K562 (cell line): ENCODE data around the gene EFEMP2. TPM values are rescaled to one million over a fixed set of nuclear protein-coding genes. Genes with fewer than 3 reads are reported as not detected.

Experiments
- ATAC-seq: fragments of 200-7000 bp; cut with Tn5 transposase; 3 replicates; pipeline ENCODE4 v1.9.1; 2020; ENCODE audit warnings: moderate library complexity
- BruUV-seq: library from RNA; stranded (reverse); fragments of 400-500 nt; replicated peaks from 2 replicates; lab custom pipeline; 2021; lab: Mats Ljungman, UMichigan
- CTCF ChIA-PET: fragments of 300-600 bp; formaldehyde crosslinking; extraction: SDS; loops from one replicate; lab custom pipeline; 2021; ENCODE audit warnings: low intra/inter-chr PET ratio; lab: Yijun Ruan, JAX
- POLR2A ChIA-PET: fragments of 300-600, 350-650 bp; sonication (Branson Sonifier 250); formaldehyde crosslinking; extraction: SDS; loops from one replicate; lab custom pipeline; 2021; ENCODE audit warnings: antibody characterized with exemption, inconsistent platforms; lab: Yijun Ruan, JAX
- DNase-seq, 4 experiments: peaks; one replicate each; pipeline versions ENCODE4 v3.0.0 to v3.0.0-alpha.2; 2011 to 2018; ENCODE audit warnings: low spot score in 3 of 4, mixed read lengths in 3 of 4; ENCODE audit errors: extremely low read depth in 1 of 4
- FAIRE-seq: peaks from 2 replicates; lab custom pipeline; 2011; peaks lifted over from hg19 to GRCh38; lab: Jason Lieb, UNC
- H2AFZ ChIP-seq: 2 replicates; pipeline ENCODE4 v1.6.0; 2011; ENCODE audit warnings: low read depth, low read length, control low read depth, inconsistent platforms
- H3K27ac ChIP-seq: fragments of 200-600 bp; 3 replicates; pipeline ENCODE4 v1.8.0; 2011; ENCODE audit warnings: low read depth, mild to moderate bottlenecking, control low read depth, inconsistent platforms, low read length, moderate library complexity, mixed read lengths; ENCODE audit errors: extremely low read depth
- H3K27me3 ChIP-seq, 2 experiments: fragments of 300-600 bp in 1 of 2; 2 replicates in 1 of 2; 3 replicates in 1 of 2; pipeline versions ENCODE4 v1.6.0 to v1.8.0; 2011; ENCODE audit warnings: inconsistent platforms in 2 of 2, low read length in 2 of 2, mild to moderate bottlenecking in 1 of 2, mixed read lengths in 1 of 2, moderate library complexity in 1 of 2; ENCODE audit not compliant: control insufficient read depth in 2 of 2, insufficient read depth in 2 of 2
- H3K36me3 ChIP-seq: fragments of 300-600 bp; 3 replicates; pipeline ENCODE4 v1.8.0; 2011; ENCODE audit warnings: mild to moderate bottlenecking, low read length, inconsistent platforms; ENCODE audit not compliant: control insufficient read depth, insufficient read depth
- H3K4me1 ChIP-seq, 2 experiments: fragments of 200-600 bp in 1 of 2; replicated peaks in 1 of 2; 2 replicates in 1 of 2; 3 replicates in 1 of 2; pipeline versions ENCODE4 v1.5.1 to v1.8.0; 2011; ENCODE audit warnings: inconsistent platforms in 2 of 2, low read length in 2 of 2, mild to moderate bottlenecking in 1 of 2, mixed read lengths in 1 of 2, moderate library complexity in 1 of 2; ENCODE audit not compliant: control insufficient read depth in 2 of 2, insufficient read depth in 2 of 2
- H3K4me2 ChIP-seq: 2 replicates; pipeline ENCODE4 v1.6.1; 2011; ENCODE audit warnings: low read length, control low read depth, inconsistent platforms, mixed read lengths; ENCODE audit not compliant: insufficient read depth
- H3K4me3 ChIP-seq: fragments of 200-600 bp; sonication (generic), shearing (Covaris generic); 2 replicates; pipeline ENCODE4 v1.5.1; 2016; ENCODE audit warnings: control low read depth, inconsistent platforms
- H3K79me2 ChIP-seq: fragments of 200-600 bp; 3 replicates; pipeline ENCODE4 v1.8.0; 2011; ENCODE audit warnings: low read length, inconsistent platforms; ENCODE audit not compliant: control insufficient read depth, insufficient read depth
- H3K9ac ChIP-seq, 2 experiments: 2 replicates each; pipeline versions ENCODE4 v1.6.0 to v1.6.1; 2011; ENCODE audit warnings: low read depth in 2 of 2, low read length in 2 of 2, control low read depth in 1 of 2, inconsistent platforms in 1 of 2, mild to moderate bottlenecking in 1 of 2, mixed read lengths in 1 of 2; ENCODE audit not compliant: insufficient read depth in 1 of 2
- H3K9me1 ChIP-seq: one replicate; pipeline ENCODE4 v1.6.0; 2011; ENCODE audit warnings: inconsistent platforms, mild to moderate bottlenecking, low read length, moderate library complexity; ENCODE audit not compliant: control insufficient read depth, insufficient read depth
- H3K9me3 ChIP-seq: replicated peaks from 2 replicates; pipeline ENCODE4 v1.5.1; 2011; ENCODE audit warnings: low read depth, low read length, inconsistent platforms; ENCODE audit not compliant: control insufficient read depth, insufficient read depth
- H4K20me1 ChIP-seq: replicated peaks from 2 replicates; pipeline ENCODE4 v1.6.1; 2011; ENCODE audit warnings: low read length, inconsistent platforms, mixed read lengths; ENCODE audit not compliant: control insufficient read depth, insufficient read depth
- CBFB ChIP-seq: sonication (generic); formaldehyde crosslinking; IDR thresholded peaks from 2 replicates; pipeline ENCODE4 v1.4.0; 2020; ENCODE audit warnings: mild to moderate bottlenecking, missing genetic modification reagents
- DMBX1 ChIP-seq: fragments of 250-450 bp; sonication (Bioruptor Pico); IDR thresholded peaks from 2 replicates; pipeline ENCODE4 v1.8.0; 2022; ENCODE audit warnings: inconsistent platforms, mild to moderate bottlenecking, moderate library complexity, borderline replicate concordance
- FOXP1 ChIP-seq: sonication (generic); formaldehyde crosslinking; IDR thresholded peaks from 2 replicates; pipeline ENCODE4 v1.8.0; 2022; ENCODE audit warnings: mild to moderate bottlenecking, missing genetic modification reagents
- GTF2E2 ChIP-seq: fragments of 200-800 bp; sonication (Bioruptor generic); IDR thresholded peaks from 2 replicates; pipeline ENCODE4 v1.6.1; 2016; ENCODE audit warnings: missing genetic modification characterization, missing compliant biosample characterization
- HNRNPL ChIP-seq: fragments of 200-400 bp; formaldehyde crosslinking; IDR thresholded peaks from 2 replicates; pipeline ENCODE4 v1.6.1; 2017; ENCODE audit warnings: low read depth, mild to moderate bottlenecking, low read length
- MNT ChIP-seq, 2 experiments: fragments of 450-650 bp; conservative IDR thresholded peaks; 2 replicates each; pipeline ENCODE4 v1.6.1; 2017; ENCODE audit warnings: mild to moderate bottlenecking in 2 of 2, moderate library complexity in 2 of 2
- POLR2G ChIP-seq: fragments of 200-400 bp; formaldehyde crosslinking; IDR thresholded peaks from 2 replicates; pipeline ENCODE4 v1.6.1; 2017; ENCODE audit warnings: low read depth, mild to moderate bottlenecking, antibody characterized with exemption, low read length, moderate library complexity
- RBFOX2 ChIP-seq: fragments of 200-400 bp; formaldehyde crosslinking; IDR thresholded peaks from 2 replicates; pipeline ENCODE4 v1.6.1; 2017; ENCODE audit warnings: low read depth, mild to moderate bottlenecking, low read length, moderate library complexity
- RBM14 ChIP-seq: fragments of 200-400 bp; formaldehyde crosslinking; IDR thresholded peaks from 2 replicates; pipeline ENCODE4 v1.6.1; 2018; ENCODE audit warnings: low read depth, mild to moderate bottlenecking, low read length, moderate library complexity, borderline replicate concordance; ENCODE audit not compliant: insufficient read depth
- TCF7L2 ChIP-seq: fragments of 150-350 bp; IDR thresholded peaks from 2 replicates; pipeline ENCODE4 v1.6.1; 2016; ENCODE audit warnings: low read depth, mild to moderate bottlenecking, low read length, moderate library complexity
- WGBS: fragments of 100-300 bp; shearing (Covaris generic); methylation state at CpG from one replicate; pipeline ENCODE4 v1.1.6; 2016; ENCODE audit warnings: low coverage, mixed read lengths; ENCODE audit not compliant: insufficient coverage; ENCODE audit errors: missing lambda C conversion rate; 5-methylcytosine and 5-hydroxymethylcytosine counted together
- in situ Hi-C: fragments of 300-500 bp; cut with MboI; formaldehyde crosslinking; loops from 4 replicates; pipeline ENCODE4 v1.15.0; 2018; ENCODE audit warnings: inconsistent platforms, mixed read lengths
- intact Hi-C: fragments of 100-400 bp; cut with micrococcal nuclease; formaldehyde crosslinking; loops from 2 replicates; pipeline ENCODE4 v1.14.2; 2022
- polyA plus RNA-seq, 8 experiments: library from polyadenylated mRNA; depleted of rRNA in 4 of 8; stranded (reverse) in 5 of 8; unstranded in 3 of 8; fragments of >200 nt; fragmentation: Nextera tagmentation in 2 of 8; fragmentation: Illumina TruSeq in 1 of 8; extraction: Ambion mirVana in 2 of 8; extraction: Trizol in 1 of 8; gene quantifications; 2 replicates each; pipeline versions ENCODE4 v1.2.1 to v1.2.3, GENCODE V29; 2011 to 2014; ENCODE audit warnings: inconsistent platforms in 1 of 8, missing spikeins in 1 of 8
- total RNA-seq, 7 experiments: library from RNA; depleted of rRNA in 6 of 7; stranded (reverse); fragments of >200 nt in 6 of 7; fragmentation: Illumina TruSeq in 2 of 7; extraction: Trizol in 2 of 7; gene quantifications; 2 replicates each; pipeline versions ENCODE4 v1.2.1 to v1.2.3, GENCODE V29; 2011 to 2021; ENCODE audit warnings: low replicate concordance in 1 of 7

The EFEMP2 gene
- total and polyA plus RNA-seq, 9 of the 15 experiments (the other 6 are each of a cell fraction or from before 2014, with no cell fraction given) = 0.07 to 2.9 (median 0.69) TPM; not detected in 1

GRCh38 chr11:65917434-65918210, 45.0 kb upstream of the EFEMP2 start:
- TSS peak; percentile 75 for BruUV-seq
- CTCF ChIA-PET = no interaction called here
- in situ Hi-C loops = no loop called here
- 91% methylated on average over 33 of the region's 35 CpGs for WGBS
- Histone ChIP-seq H3K4me2 (peak overlapping the region; percentile 94), H3K4me3 (peak overlapping the region; percentile 98), H3K79me2 (peaks cover 31% of the 10 kb centered on the region), H3K36me3 (peaks cover 25% of the 10 kb centered on the region; the same call in 1 of the 3 replicates), H3K27ac (peak overlapping the region; percentile 95; the same call in 2 of the 3 replicates), H2AFZ (no peak overlapping the region), H3K9me1 (no peaks in the 10 kb centered on the region), H3K27me3 (no peaks in the 10 kb centered on the region), H3K9me3 (no peaks in the 10 kb centered on the region), H3K4me1 (peaks cover 30 to 65% of the 10 kb centered on the region in 2 experiments), H4K20me1 (no peaks in the 10 kb centered on the region), H3K9ac (peak overlapping the region; percentile 96 to 99)
- ATAC-seq (no peak), DNase-seq (no peak), FAIRE-seq (no peak)
- POLR2A ChIA-PET = interaction anchor here (0.7 to 2.1 kb wide), 10 partner anchors 8 to 248 kb away, joined by 3 to 12 read pairs (median 6); partner anchors contain the start of genes CCDC85B and FOSL1
- intact Hi-C loops = no loop called here
- TF ChIP-seq RBFOX2 (peak; percentile 66), MNT (conservative IDR thresholded peaks at IDR 0.05) (no peak), DMBX1 (CRISPR knock-in tag) (no peak), TCF7L2 (no peak), RBM14 (0 out of 2 replicates have a peak, but pooled peaks have one; percentile 82), HNRNPL (peak; percentile 89; the same call in 1 of the 2 replicates), POLR2G (peak; percentile 70), GTF2E2 (0 out of 2 replicates have a peak, but pooled peaks have one; percentile 7), CBFB (0 out of 2 replicates have a peak, but pooled peaks have one; percentile 40), FOXP1 (CRISPR knock-in tag) (0 out of 2 replicates have a peak, but pooled peaks have one; percentile 8)
